Osteocyte (in vitro differentiated cells): ENCODE results near the gene SPATA1. TPM values are rescaled to one million over a fixed set of nuclear protein-coding genes. Genes with fewer than 3 reads are reported as not detected.

Experiments used
- DNase-seq: peaks from one replicate; pipeline ENCODE4 v3.0.0; 2021; ENCODE audit warnings: mixed read lengths; ENCODE audit not compliant: unreplicated experiment; ENCODE audit errors: extremely low spot score
- H3K27ac Mint-ChIP-seq: one replicate; pipeline ENCODE4 v1.8.0; 2021; ENCODE audit warnings: mild to moderate bottlenecking, mixed read lengths; ENCODE audit not compliant: unreplicated experiment
- H3K27me3 Mint-ChIP-seq: one replicate; pipeline ENCODE4 v1.8.0; 2021; ENCODE audit warnings: mixed read lengths; ENCODE audit not compliant: unreplicated experiment
- H3K36me3 Mint-ChIP-seq: one replicate; pipeline ENCODE4 v1.8.0; 2021; ENCODE audit warnings: mixed read lengths; ENCODE audit not compliant: unreplicated experiment
- H3K4me1 Mint-ChIP-seq: one replicate; pipeline ENCODE4 v1.8.0; 2021; ENCODE audit warnings: mixed read lengths; ENCODE audit not compliant: unreplicated experiment
- H3K4me3 Mint-ChIP-seq: one replicate; pipeline ENCODE4 v1.8.0; 2021; ENCODE audit warnings: mild to moderate bottlenecking, moderate library complexity, mixed read lengths; ENCODE audit not compliant: unreplicated experiment
- H3K9me3 Mint-ChIP-seq: one replicate; pipeline ENCODE4 v1.8.0; 2021; ENCODE audit warnings: mixed read lengths; ENCODE audit not compliant: unreplicated experiment
- CTCF ChIP-seq: fragments of 200-600 bp; sonication (generic); IDR thresholded peaks from 2 replicates; pipeline ENCODE4 v1.5.0; 2021; ENCODE audit warnings: antibody characterized with exemption, mild to moderate bottlenecking, moderate library complexity
- total RNA-seq: library from RNA; stranded (reverse); gene quantifications from 2 replicates; pipeline ENCODE4 v1.2.1, GENCODE V29; 2021

The SPATA1 gene
- total RNA-seq, 1 donor from 2014 or later: 1.7 TPM

DNA sequence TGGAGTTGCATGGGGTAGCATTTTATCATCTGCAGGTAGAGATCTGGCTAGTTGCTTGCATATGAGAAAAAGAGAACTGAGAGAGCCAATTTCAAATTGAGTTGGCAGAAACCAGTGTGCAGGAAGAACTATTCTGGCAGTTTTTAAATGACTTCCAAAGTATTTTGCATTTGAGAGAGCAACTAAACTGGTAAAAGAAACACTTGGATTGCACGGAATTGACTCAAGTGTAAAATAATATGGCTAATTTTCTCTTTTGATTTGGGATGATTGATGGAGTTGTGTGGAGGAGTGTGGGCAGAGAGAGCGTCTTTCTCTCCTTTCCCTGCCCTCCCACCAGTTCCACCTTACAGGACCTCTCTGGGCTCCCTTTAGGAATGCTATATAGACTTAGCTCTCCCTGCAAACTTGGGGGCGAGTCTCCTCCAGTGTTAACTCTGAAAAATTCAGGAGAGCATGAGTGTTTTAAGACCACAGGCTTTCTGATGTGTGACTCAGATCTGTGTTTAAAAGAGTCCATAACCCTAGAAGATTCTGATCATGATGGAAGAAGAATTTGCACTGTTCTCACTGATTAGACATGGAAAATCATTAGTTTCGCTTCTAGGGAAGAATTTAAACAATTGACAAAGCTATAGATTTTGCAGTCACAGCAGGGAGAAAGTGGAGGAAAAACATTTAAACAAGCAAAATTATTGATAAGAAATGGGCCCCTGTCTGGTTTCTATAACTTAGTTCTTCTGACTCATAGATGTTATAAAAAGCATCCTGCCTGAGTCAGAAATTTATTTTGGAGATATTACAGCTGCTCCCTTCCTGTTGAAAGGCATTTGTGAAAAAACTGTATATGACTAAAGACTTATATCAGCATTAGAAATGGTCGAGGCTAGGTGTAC, 92.9 kb downstream of the SPATA1 start:
- H3K4me1 Mint-ChIP-seq: peaks cover 32% of the 10 kb centered on the region
- DNase-seq: no peak
- H3K4me3 Mint-ChIP-seq: no peak overlapping the region
- peaks cover 2% of the 10 kb centered on the region for H3K27me3 Mint-ChIP-seq
- no peaks in the 10 kb centered on the region for H3K36me3 Mint-ChIP-seq
- no peak for TF ChIP-seq CTCF
- peak overlapping the region; percentile 89 for H3K27ac Mint-ChIP-seq
- H3K9me3 Mint-ChIP-seq: no peaks in the 10 kb centered on the region

- Mint-ChIP-seq H3K4me1 (peaks cover 38% of the 10 kb centered on the region), H3K9me3 (no peaks in the 10 kb centered on the region), H3K4me3 (no peak overlapping the region), H3K27ac (peak overlapping the region; percentile 3), H3K27me3 (no peaks in the 10 kb centered on the region), H3K36me3 (no peaks in the 10 kb centered on the region)
- no peak for DNase-seq
- TF ChIP-seq CTCF: no peak
These were observed 94.6 kb downstream of the SPATA1 start for GRCh38 chr1:84600796-84601195.

DNA sequence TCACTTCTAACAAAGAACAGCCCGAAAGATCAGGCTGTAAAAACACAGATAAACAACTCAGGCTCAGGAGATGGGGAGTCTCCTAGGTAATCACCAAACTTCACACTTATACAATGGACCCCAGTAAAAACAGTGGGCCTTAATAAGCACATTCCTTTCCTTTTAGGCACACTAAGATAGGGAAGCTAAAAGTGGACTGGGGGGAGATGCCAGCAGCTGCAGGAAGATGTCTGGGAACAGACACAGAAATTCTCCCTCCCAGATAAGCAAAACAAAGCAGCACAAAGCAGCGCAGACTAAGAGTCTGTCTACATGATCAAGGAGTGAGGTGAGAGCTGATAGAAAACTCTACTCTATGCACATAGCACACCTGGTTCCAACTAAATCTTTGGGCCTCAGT, 97.0 kb downstream of the SPATA1 start:
- TF ChIP-seq CTCF: no peak
- no peak for DNase-seq
- H3K4me1 Mint-ChIP-seq: peaks cover 36% of the 10 kb centered on the region
- peak overlapping the region; percentile 93 for H3K27ac Mint-ChIP-seq
- H3K4me3 Mint-ChIP-seq: peak overlapping the region; percentile 60
- no peaks in the 10 kb centered on the region for H3K27me3 Mint-ChIP-seq
- no peaks in the 10 kb centered on the region for H3K9me3 Mint-ChIP-seq
- H3K36me3 Mint-ChIP-seq: no peaks in the 10 kb centered on the region

- H3K9me3 Mint-ChIP-seq: no peaks in the 10 kb centered on the region
- H3K27ac Mint-ChIP-seq: peak overlapping the region; percentile 93
- H3K4me3 Mint-ChIP-seq: peak overlapping the region; percentile 60
- peak; percentile 58 for TF ChIP-seq CTCF
- DNase-seq: peak; percentile 84
- H3K36me3 Mint-ChIP-seq: no peaks in the 10 kb centered on the region
- H3K4me1 Mint-ChIP-seq: peaks cover 28% of the 10 kb centered on the region
- H3K27me3 Mint-ChIP-seq: no peaks in the 10 kb centered on the region
These were observed 98.0 kb downstream of the SPATA1 start for GRCh38 chr1:84603941-84604830.

GRCh38 chr1:84605157-84605556, 99.0 kb downstream of the SPATA1 start:
- Mint-ChIP-seq H3K36me3 (no peaks in the 10 kb centered on the region), H3K4me1 (peaks cover 18% of the 10 kb centered on the region), H3K9me3 (no peaks in the 10 kb centered on the region), H3K27me3 (no peaks in the 10 kb centered on the region), H3K4me3 (no peak overlapping the region), H3K27ac (no peak overlapping the region)
- TF ChIP-seq CTCF: no peak
- peak; percentile 46 for DNase-seq
